ENCODE measurements around the gene PRIM2. TPM values are rescaled to one million over a fixed set of nuclear protein-coding genes. Genes with fewer than 3 reads are reported as not detected.
"Not testable (repeated sequence)": the region's sequence is repeated elsewhere in the genome, so short reads cannot be mapped to it uniquely, and the experiment has no call there.

The PRIM2 gene
- total RNA-seq, 2 experiments from 2014 or later: 36.0 to 38.1 TPM

- POLR2A ChIA-PET, CTCF ChIA-PET: not testable (repeated sequence)
Observed at GRCh38 chr6:57440735-57441134, 123.3 kb downstream of the PRIM2 start.

DNA sequence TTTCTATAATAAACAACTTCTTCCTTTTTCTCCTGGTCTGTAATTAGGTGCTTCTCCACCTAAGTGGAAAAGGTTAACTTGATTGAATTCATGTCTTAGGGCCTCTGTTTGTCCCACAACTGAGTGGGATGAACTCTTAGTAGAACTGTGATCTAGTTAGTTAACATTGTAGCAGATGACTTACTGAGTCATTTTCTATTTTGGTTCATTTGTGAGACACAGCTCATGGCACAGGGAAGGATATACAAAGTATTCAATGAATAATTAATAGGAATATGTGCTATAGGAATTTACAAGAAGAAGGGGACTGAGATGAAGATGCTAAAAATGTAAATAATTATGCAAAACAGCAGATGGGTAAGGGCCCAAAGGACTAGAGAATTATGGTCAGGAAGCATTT lies 124.7 kb downstream of the PRIM2 start:
- CTCF ChIA-PET, POLR2A ChIA-PET: not testable (repeated sequence)

- CTCF ChIA-PET, POLR2A ChIA-PET: not testable (repeated sequence)
Observed at GRCh38 chr6:57443181-57443580, 125.8 kb downstream of the PRIM2 start.

GRCh38 chr6:57444787-57445186 lies 127.4 kb downstream of the PRIM2 start:
- POLR2A ChIA-PET, CTCF ChIA-PET: not testable (repeated sequence)

GRCh38 chr6:57445379-57445778 lies 127.9 kb downstream of the PRIM2 start:
- CTCF ChIA-PET, POLR2A ChIA-PET: not testable (repeated sequence)

GRCh38 chr6:57445790-57446468 lies 128.5 kb downstream of the PRIM2 start:
- POLR2A ChIA-PET, CTCF ChIA-PET: not testable (repeated sequence)

DNA sequence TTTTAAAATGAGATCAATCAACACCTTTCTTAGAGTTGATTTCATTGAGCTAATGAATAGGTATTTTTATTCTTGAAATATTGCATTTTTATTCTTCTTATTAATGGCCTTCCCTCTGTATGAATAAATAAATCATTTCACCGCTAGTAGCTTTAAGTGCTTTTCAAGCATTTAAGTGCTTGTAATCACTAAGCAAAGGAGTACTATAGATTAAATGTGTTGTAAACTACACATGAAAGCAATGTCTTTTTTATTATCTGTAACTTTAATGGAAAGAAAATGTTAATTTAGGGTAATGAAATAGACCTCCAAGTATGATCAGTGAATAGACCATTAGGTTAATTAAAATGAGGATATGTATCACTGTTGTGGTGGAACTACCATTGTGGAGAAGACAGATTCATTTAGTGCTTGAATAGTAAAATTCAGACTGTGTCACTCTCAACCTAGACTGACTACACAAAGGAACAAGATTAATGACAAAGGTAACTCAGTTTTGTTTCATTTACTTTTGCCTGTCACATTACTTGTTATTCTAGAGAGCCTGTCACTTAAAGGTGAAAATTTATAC lies 132.2 kb downstream of the PRIM2 start:
- POLR2A ChIA-PET, CTCF ChIA-PET: not testable (repeated sequence)

- CTCF ChIA-PET, POLR2A ChIA-PET: not testable (repeated sequence)
Observed at GRCh38 chr6:57459781-57460180, 142.4 kb downstream of the PRIM2 start.

DNA sequence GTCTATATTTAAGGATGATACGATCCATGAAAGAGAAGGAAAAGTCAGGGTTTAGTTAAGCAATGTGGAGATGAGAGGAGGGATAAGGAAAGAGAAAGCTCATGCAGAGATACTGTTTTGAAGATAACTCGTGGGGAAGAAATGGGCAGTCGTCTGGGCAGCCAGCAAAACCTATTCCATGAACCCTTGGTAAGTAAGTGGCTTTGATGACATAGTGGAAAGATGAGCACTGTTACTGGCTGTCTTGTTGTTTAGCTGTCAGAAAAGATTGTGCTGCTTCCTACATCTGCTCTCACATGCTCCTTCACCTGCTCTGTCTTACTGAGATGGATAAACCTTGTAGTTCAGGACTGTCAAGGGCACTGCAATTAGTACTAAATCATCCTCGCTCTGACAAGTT lies 143.6 kb downstream of the PRIM2 start:
- POLR2A ChIA-PET, CTCF ChIA-PET: not testable (repeated sequence)

- CTCF ChIA-PET: not testable (repeated sequence)
Observed at GRCh38 chr6:57463809-57464208, 146.4 kb downstream of the PRIM2 start.

GRCh38 chr6:57465968-57466367 lies 148.5 kb downstream of the PRIM2 start:
- POLR2A ChIA-PET, CTCF ChIA-PET: not testable (repeated sequence)

More at GRCh38 chr6:57463809-57464208, 146.4 kb downstream of the PRIM2 start:
- POLR2A ChIA-PET: not testable (repeated sequence)

- ChIA-PET CTCF (no interaction called here), POLR2A (no interaction called here)
Observed at GRCh38 chr6:57469072-57469471, 151.6 kb downstream of the PRIM2 start.

DNA sequence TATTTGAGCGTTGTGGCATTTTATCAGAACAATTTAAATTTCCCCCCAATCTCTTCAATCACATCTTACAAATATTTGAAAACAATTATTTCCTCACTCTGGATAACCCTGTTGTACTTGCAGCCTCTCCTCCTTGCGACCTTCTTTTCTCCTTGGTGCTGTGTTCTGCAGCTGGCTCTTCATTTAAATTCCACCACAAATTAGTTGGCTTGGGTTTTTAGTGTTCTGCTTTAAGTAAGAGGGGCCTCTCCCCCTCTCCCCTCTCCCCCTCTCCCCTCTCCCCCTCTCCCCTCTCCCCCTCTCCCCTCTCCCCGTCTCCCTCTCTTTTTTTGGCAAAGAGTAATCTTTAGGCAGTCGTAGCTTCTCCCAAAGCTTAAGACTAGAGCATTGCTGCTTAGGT lies 152.7 kb downstream of the PRIM2 start:
- POLR2A ChIA-PET, CTCF ChIA-PET: not testable (repeated sequence)

DNA sequence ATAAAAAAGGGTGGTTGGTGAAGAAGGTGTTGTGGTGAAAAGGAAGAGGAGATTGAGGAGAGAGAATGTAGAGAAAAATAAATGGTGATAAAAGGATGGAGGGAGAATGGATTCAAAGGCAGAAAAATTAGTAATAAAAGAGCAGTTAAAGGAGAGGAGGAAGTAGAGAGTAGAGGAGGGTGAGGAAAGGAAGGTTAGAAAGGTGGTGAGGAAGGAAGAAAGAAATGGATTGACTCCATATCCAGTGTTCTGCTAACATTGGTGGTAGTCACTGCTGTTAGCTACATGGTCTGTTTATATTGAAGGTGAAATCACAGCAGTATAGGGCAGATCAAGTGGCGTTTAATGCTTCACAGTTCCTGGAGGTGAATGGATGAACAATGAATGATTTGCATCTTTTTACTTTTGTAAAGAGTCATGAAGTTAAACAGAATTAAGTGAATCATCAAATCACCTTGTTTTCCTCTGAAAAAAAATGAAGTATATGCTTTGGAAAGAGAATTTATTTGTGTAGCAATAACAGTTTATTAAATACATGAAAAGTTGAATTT lies 154.0 kb downstream of the PRIM2 start:
- POLR2A ChIA-PET, CTCF ChIA-PET: not testable (repeated sequence)

DNA sequence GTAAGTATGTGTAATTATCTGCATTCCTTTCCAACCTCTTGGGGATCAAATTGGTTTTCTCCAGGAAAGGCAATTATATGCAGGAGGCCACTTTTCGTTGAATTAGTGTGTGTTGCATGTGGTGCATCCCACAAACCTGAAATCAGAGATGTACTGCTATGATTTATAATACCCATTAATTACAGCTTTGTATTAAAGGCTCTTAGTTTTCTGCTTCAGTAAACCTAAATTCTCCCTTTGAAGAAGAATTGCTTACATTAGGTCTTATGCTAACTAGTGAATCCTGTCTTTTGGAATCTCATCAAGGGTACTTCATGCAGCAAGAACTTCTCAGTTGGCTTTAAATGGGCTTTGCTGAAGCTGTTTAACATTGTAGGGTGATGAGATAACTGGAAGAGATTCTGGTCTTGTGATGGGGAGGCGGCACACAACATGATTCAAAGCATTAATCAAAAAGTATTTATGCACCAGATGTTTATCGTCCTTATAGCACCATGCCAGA lies 155.5 kb downstream of the PRIM2 start:
- POLR2A ChIA-PET, CTCF ChIA-PET: not testable (repeated sequence)

GRCh38 chr6:57474862-57475475 lies 157.5 kb downstream of the PRIM2 start:
- CTCF ChIA-PET, POLR2A ChIA-PET: not testable (repeated sequence)

GRCh38 chr6:57475656-57476055 lies 158.2 kb downstream of the PRIM2 start:
- POLR2A ChIA-PET, CTCF ChIA-PET: not testable (repeated sequence)

- CTCF ChIA-PET, POLR2A ChIA-PET: not testable (repeated sequence)
Observed at GRCh38 chr6:57480194-57480593, 162.8 kb downstream of the PRIM2 start.

DNA sequence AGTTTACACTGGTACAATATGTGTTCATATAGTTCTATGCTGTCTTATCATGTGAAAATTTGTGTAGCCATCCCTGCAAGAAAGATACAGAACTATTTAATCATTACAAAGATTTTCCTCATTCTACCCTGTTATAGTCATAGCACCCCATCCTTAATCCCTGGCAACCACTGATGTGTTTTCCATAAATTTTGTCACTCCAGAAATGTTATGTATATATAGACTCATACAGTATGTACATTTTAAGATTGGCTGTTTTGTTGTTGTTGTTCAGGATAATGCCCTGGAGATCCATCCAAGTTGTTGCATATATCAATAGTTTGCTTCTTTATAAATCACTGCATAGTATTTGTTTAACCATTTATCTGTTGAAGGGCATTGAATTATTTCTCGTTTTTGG lies 163.7 kb downstream of the PRIM2 start:
- CTCF ChIA-PET, POLR2A ChIA-PET: not testable (repeated sequence)

DNA sequence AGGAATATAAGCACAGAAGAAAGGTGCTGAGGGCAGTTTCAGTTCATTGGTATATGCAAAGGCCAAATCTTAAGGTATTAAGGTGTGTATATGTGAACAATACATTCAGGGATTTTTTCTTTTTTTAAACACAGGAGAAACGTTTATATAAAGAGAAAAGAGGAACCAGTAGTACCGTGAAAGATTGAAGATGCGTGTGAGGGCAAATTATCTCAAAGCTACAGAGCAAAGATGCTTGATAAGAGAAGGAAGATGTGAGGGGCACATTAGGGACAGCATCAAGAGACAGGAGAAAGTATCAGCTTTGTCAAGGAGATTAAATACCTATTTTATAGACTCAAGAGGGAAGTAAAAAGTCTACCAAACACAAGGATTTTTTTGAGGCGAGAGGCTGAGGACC lies 165.0 kb downstream of the PRIM2 start:
- POLR2A ChIA-PET, CTCF ChIA-PET: not testable (repeated sequence)

GRCh38 chr6:57486494-57487081 lies 169.2 kb downstream of the PRIM2 start:
- POLR2A ChIA-PET, CTCF ChIA-PET: not testable (repeated sequence)

Measured in activated CD8-positive, alpha-beta memory T cell treated with anti-CD3 and anti-CD28 coated beads for 36 hours (primary cell).